Activated CD4-positive, alpha-beta T cell treated with anti-CD3 and anti-CD28 coated beads, Interleukin-2, Interleukin-4, amounts not matched to agents 100 ng/mL and 50 ng/mL, durations not matched to agents 16 hours and 8 hours (primary cell): ENCODE data around the gene CACNA1I.

ENCODE experiments used
- DNase-seq: peaks from one replicate; pipeline ENCODE4 v3.0.0-alpha.2; 2020; ENCODE audit warnings: low spot score

Gene CACNA1I

GRCh38 chr22:39699631-39700360, 129.2 kb downstream of the CACNA1I start:
- DNase-seq, result no peak

GRCh38 chr22:39700565-39700964, 130.0 kb downstream of the CACNA1I start:
- no peak for DNase-seq

GRCh38 chr22:39703091-39703490, 132.5 kb downstream of the CACNA1I start:
- DNase-seq, result no peak

- DNase-seq, result no peak
Measured at GRCh38 chr22:39703928-39704639, 133.5 kb downstream of the CACNA1I start.

GRCh38 chr22:39705386-39705785, 134.8 kb downstream of the CACNA1I start:
- DNase-seq, result no peak

GRCh38 chr22:39706376-39707140, 136.0 kb downstream of the CACNA1I start:
- DNase-seq, result no peak

- DNase-seq, result no peak
Measured at GRCh38 chr22:39707351-39707750, 136.8 kb downstream of the CACNA1I start.

GRCh38 chr22:39707816-39708215, 137.3 kb downstream of the CACNA1I start:
- DNase-seq, result no peak

GRCh38 chr22:39710380-39711150, 140.0 kb downstream of the CACNA1I start:
- no peak for DNase-seq

GRCh38 chr22:39712081-39712480, 141.5 kb downstream of the CACNA1I start:
- no peak for DNase-seq

GRCh38 chr22:39712751-39713525, 142.4 kb downstream of the CACNA1I start:
- DNase-seq, result no peak

GRCh38 chr22:39713799-39714290, 143.3 kb downstream of the CACNA1I start:
- DNase-seq, result no peak

- no peak for DNase-seq
Measured at GRCh38 chr22:39714321-39714720, 143.8 kb downstream of the CACNA1I start.

GRCh38 chr22:39715778-39716495, 145.4 kb downstream of the CACNA1I start:
- DNase-seq, result no peak

GRCh38 chr22:39716534-39716933, 146.0 kb downstream of the CACNA1I start:
- no peak for DNase-seq

- DNase-seq, result no peak
Measured at GRCh38 chr22:39717099-39717498, 146.5 kb downstream of the CACNA1I start.

GRCh38 chr22:39718206-39718605, 147.7 kb downstream of the CACNA1I start:
- DNase-seq, result no peak

- DNase-seq, result no peak
Measured at GRCh38 chr22:39718921-39719475, 148.4 kb downstream of the CACNA1I start.

- DNase-seq, result no peak
Measured at GRCh38 chr22:39719559-39720450, 149.3 kb downstream of the CACNA1I start.
